HG03558 (cell line): Measurements from ENCODE around the gene LMO7.
"Not testable (repeated sequence)": the region's sequence is repeated elsewhere in the genome, so short reads cannot be mapped to it uniquely, and the experiment has no call there.

Experiments used
- ATAC-seq: cut with Tn5 transposase; IDR thresholded peaks from one replicate; pipeline ENCODE4 v1.9.1; 2021; ENCODE audit warnings: moderate number of reproducible peaks; ENCODE audit not compliant: unreplicated experiment; ENCODE audit errors: extremely low read depth

LMO7 gene

DNA sequence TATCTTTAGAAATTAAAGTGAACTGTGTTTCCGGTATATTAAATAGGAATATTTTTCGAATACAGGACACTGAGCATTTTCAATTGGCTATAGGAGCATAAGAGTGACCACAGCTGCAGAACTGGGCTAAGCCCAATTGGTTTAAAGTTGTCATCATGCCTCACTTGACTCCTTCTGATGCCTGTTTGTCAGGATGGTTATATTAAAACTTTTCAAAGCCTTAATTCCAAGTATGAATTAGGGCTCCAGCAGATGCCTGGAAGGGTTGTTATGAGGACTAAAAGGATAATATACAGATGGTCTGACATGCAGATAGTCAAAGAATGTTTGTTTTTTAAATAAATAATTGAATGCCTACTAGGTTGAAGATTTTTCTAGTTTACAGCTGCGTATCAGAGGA is 100.0 kb downstream of the LMO7 start:
- ATAC-seq, result no peak

DNA sequence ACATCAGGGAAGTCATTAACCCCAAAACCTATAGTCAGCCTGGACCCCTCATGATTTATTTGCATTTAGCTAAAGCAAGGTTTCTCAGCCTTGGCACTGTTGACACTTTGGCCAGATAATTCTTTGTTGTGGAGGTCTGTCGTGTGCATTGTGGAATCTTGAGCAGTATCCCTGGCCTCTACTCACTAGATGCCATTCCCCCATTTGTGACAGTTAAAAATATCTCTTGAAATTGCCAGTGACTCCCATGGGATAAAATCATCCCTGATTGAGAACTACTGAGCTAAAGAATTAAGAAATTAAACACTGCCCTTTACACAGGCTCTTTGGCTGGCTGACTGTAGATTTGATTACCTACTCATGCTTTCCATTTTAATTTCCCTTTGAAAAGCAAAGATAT is 102.7 kb downstream of the LMO7 start:
- no peak for ATAC-seq

DNA sequence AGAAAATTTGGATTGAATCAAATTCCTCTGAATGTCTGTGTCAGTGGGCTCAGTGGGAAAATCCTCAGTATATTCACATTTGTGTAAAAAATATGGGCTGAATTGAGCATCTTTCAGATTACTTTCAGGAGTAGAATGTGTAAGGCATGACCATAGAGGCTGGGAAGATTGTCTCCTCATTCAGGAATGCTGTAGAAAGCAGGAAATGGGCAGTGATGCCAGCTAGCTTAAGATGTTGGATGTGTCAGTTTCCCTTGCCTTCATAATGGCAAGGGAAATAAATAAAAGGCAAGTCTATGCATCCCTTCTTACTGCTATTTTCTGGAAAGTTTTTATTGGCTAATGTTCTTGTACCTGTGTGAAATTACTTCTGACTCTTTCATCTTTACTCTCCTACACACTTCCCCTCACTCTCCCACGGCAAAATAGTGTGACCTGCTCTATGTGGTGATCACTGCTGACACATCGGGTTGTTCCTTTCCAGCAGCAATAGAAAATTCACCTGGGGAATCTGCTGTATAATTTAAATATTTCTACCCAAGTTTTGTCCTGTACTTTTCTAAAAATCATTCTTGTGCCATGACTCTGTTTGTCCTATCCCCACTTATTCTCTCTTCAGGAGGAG is 103.2 kb downstream of the LMO7 start:
- ATAC-seq, result no peak

DNA sequence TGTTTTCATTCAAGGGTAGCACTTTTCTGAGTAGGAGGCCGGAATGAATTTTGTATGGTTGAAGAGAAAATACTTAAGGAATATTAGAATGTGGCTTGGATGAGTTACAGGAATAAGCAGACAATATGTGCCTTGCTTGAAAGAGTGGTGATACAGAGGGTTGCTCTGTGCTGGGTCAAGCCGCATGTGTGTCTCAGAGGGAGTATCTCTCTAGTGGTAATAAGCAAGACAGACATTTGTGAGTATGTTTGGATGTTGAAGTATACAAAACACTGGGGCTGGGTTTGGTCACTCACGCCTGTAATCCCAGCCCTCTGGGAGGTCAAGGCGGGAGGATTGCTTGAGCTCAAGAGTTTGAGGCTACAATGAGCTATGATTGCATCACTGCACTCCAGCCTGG is 103.9 kb downstream of the LMO7 start:
- ATAC-seq, result no peak

DNA sequence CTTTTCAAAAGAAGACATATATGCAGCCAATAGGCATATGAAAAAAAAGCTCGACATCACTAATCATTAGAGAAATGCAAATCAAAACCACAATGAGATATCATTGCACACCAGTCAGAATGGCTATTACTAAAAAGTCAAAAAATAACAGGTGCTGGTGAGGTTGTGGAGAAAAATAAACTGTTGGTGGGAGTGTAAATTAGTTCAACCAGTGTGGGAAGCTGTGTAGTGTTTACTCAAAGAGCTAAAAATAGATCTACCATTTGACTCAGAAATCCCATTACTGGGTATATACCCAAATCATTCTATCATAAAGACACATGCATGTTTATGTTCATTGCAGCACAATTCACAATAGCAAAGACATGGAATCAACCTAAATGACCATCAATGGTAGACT is 106.9 kb downstream of the LMO7 start:
- ATAC-seq, result not testable (repeated sequence)

DNA sequence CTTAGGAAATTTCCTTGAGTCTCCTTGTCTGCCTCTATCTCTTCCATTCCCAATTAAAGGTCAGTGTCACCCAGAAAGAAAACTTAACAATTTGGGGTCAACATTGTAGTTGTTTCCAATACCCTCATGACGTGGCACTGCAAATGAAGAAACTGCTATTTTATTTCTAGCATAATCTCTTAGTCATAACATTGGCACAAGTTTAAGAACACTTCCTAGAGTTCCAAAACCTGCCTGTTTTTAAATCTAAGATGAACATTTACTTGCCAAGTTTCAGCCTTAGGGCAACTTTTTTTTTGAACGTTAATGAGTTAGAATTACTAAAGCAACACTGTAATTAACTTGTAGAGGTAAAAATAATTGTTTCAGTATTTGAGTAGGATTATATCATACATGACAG is 108.0 kb downstream of the LMO7 start:
- ATAC-seq, result no peak

DNA sequence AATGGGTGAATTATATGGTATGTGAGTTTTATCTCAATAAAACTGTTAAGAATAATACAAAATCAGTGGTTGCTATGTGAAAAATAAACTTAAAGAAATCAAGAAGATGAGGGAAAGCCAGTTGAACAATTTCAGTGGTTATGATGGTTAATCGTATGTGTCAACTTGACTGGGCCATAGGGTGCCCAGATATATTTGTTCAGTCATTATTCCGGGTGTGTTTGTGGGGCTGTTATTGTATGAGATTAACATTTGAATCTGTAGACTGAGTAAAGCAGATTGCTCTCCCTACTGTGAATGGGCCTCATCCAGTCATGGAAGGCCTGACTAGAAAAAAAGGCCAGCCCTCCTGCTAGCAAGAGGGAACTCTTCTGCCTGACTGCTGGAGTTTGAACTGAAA is 109.3 kb downstream of the LMO7 start:
- ATAC-seq, result no peak

DNA sequence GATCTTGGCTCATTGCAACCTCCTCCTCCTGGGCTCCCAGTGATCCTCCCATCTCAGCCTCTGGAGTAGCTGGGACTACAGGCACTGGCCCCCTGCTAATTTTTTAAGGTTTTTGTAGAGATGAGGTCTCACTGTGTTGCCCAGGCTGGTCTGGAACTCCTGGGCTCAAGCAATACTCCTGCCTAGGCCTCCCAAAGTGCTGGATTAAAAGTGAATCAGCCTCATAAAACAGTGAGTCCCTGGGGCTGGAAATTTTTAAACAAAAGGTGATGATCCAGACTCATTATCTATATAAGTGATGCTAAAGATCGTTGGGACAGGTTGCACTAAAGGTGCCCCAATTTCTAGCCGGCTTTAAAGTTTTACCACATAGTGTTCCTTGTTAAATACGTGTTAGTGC is 112.7 kb downstream of the LMO7 start:
- no peak for ATAC-seq

DNA sequence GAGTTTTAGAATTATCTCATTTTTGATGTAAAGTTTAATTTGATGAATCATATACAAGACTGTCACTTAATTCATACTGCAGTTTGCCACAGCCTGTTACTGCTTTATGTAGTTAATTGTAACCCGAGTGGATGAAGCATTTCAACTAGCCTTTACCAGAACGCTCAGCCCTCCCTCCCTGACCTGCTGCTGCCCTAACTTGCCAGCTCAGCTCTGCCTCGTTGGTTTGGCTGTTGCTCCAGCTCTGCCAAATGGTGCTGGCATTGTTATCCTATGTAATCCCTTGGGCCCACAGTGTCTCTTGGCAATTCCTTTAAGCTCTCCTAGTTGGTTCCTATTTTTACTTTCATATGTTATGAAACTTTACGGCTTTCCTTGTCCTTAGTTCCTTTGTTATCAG is 113.3 kb downstream of the LMO7 start:
- no peak for ATAC-seq

DNA sequence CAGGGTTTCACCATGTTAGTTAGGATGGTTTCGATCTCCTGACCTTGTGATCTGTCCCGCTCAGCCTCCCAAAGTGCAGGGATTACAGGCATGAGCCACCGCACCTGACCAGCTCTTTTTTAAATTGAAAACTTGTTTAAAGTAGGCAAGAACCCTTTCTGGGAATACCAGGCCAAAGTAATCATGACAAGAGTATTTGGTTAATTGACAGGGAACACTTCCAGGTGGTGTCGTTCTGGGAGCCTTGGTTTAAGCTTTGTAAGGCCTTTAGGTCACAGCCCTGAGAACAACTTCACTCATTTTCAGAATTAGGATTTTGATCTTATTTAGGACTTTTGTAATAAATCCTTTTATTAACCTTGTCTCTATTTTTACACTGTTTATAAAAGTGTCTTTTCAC is 115.2 kb downstream of the LMO7 start:
- no peak for ATAC-seq

DNA sequence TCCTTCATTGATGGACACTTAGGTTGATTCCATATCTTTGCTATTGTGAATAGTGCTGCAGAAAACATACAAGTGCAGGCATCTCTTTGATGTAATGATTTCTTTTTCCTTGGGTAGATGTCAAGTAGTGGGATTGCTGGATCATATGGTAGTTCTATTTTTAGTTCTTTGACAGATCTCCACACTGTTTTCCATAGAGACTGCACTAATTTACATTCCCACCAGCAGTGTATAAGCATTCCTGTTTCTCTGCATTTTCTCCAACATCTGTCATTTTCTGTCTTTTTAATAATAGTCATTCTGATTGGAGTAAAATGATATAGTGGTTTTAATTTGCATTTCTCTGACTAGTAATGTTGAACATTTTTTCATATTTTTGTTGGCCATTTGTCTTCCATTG is 116.7 kb downstream of the LMO7 start:
- no peak for ATAC-seq

DNA sequence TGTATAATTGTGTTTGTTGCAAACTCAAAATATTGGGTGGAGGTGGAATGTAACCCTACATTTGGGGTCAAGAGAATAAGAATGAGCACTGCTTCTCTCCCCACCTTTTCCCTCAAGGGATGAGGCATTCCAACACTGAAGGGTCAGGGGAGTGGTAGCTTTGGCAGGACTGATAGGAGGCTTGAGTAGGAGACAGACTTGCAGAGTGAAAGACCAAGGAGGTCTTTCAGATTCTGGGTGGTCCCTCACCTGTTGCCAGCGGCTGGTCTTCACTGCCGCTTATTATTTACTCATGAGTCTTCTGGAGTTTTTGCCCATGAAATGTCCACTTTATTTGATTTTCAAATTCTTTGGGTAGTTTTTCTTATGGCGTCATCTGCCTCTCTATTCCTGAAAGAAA is 118.8 kb downstream of the LMO7 start:
- ATAC-seq, result no peak

DNA sequence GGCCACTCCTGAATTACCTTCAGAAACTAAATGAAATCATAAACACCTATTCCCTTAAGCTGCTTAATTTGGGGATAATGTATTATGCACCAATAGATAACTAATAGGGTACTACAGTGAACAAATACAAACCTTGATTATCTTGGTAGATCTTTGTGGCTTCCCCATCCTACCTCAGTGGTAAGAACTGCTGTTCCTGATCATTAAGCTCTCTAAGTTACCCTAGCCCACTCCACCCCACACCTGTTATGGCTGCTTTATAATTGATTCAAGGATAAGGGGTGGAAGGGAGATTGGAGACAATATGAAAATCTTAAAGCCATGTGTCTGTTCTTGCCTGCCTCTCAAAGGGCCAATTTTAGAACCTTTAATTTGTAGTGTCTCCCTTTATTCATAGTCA is 121.2 kb downstream of the LMO7 start:
- ATAC-seq, result no peak

DNA sequence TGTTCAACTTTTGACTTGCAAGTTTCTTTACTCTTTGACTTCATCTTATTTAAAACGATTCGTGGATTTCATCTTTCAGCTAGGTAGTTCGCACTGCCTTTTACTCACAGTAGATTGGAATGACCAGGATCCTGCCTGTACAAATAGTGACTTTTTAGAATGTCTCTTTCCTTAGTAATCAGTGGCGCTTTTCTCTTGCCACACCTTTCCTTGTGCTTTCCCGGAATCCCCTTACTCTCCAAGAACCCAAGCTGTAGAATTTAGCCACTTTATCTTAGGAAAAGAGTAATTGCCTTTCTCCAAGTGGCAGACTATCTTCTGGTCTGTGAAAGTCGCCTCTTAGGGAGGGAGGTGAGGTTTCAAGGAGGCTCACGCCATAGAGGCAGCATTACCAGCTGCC is 123.4 kb downstream of the LMO7 start:
- ATAC-seq, result no peak

DNA sequence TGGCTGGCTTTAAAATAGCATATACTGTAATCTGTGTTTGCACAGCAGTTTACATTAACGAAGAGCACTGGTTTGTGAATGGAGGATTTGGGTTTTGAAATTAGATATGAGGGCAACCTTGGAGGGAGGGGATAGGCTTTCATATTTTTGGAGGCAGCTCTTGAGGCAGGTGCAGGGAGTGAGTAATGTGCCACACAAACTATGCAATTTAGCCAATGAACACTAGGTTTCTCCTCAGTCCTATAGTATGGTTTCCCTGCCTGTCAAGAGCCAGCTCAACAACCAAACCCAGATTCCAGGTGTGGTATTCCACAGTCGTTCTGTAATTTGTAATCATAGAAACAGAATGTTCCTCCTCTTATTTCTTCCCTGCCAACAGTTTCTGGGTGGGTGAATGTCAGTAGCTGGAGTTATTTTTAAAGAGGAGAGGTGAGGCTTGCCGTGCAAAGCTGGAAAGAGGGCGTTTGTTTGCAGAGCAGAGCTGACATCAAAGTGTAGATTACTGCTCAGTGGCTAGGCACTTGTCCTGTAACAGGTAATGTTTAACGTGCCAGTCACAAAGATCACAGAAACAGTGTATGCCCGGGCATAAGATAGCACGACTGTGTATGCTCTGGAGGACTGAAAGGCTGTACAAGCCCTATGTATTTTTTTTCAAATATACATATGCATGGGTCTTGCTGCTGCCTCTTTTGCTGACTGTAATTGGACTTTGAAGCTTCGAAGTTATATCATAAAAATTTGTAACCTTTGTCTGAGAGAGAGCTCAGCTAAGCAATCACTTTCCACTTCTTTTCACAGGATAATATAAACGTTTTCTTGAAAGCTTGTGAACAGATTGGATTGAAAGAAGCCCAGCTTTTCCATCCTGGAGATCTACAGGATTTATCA is 124.2 kb downstream of the LMO7 start:
- ATAC-seq, result no peak

DNA sequence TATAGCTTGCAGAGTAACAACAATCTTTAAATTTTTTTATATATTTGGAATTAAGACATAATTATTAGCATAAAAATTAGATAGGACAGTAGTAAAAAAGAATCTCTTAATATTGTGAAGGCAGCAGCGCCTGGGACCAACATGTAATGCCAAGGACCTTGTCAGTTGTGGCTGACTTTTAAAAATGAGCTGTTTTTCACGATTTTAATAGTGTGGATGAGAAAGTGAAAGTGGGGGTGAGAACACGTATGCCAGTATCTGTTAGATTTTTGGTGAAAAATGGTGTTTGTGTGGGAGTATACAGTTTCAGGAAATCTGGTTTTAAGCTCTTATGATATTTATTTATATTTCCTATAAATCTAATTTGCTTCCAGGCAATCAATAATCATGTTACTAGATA is 125.2 kb downstream of the LMO7 start:
- ATAC-seq, result no peak

DNA sequence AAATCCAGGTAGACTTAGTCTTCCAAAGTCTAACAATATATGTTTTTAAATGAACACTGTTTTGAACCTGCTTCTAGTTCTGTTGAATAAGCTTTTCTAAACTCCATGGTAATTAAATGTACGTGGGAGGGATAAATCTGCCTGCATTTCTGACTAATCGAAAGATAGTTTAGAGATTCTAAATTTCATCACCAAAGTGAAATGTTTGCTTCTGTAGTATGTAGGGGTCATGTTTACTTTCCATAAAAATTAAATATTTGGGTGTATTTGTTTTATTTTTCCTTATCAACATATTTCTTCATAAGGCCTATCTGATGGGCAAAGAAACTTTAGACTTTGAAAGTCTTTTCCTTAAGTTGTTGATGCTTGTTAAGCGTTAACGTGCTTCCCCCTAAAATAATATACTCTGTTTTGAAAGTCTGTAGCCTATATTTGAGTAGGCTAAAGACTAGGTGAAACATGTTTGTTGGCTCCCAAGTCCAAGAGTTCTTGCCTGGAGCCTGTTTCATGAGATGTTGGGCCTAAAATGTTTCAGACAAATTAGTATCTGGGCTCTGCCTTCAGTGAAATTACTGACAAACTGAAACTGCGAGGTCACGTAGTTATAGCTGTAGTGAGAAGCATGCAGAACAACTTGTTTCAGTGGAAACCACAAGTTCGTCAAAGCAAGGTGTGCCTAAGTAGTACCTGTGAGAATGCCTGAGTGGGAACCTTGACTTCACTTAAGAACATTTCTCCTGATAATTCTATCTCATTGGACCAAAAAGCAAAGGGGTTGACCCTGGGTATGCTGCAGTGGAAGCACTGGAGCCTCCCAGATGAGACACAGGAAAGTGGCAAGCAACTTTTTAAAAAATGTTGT is 126.2 kb downstream of the LMO7 start:
- ATAC-seq, result peak; percentile 93

DNA sequence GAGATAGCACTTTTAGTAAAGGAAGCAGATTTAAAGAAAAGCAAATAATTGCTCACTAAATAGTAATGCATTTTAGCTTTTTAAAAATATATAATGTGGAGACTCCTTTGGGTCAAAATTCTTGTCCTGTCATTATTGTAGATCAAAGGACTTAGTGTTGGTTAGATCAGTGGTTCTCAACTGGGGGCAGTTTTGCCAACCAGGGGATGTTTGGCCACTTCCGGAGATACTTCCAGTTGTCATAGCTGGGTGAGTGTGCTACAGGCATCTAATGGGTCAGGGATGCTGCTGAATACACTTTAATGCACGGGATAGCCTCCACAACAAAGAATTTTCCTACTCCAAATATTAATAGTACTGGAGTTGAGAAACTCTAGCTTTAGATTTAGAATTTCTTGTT is 126.8 kb downstream of the LMO7 start:
- ATAC-seq, result no peak

DNA sequence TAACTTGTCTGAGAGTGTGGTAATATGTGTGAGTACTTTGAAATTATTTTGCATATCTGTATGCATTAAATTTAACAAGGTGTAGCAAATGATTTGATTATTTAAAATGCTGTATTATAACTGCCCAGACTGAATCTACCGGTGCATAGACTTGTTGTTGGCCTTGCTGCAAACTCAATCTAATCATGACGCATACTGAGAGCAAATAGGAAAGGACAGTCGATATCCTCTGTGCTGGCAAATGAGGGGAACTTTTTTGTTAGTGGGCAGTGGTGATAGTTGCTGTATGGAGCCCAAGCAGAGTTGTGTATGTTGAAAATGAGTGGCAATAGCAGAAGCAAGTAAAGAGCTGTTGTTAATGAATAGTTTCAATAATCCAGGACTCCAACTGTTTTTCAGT is 127.4 kb downstream of the LMO7 start:
- ATAC-seq, result no peak

DNA sequence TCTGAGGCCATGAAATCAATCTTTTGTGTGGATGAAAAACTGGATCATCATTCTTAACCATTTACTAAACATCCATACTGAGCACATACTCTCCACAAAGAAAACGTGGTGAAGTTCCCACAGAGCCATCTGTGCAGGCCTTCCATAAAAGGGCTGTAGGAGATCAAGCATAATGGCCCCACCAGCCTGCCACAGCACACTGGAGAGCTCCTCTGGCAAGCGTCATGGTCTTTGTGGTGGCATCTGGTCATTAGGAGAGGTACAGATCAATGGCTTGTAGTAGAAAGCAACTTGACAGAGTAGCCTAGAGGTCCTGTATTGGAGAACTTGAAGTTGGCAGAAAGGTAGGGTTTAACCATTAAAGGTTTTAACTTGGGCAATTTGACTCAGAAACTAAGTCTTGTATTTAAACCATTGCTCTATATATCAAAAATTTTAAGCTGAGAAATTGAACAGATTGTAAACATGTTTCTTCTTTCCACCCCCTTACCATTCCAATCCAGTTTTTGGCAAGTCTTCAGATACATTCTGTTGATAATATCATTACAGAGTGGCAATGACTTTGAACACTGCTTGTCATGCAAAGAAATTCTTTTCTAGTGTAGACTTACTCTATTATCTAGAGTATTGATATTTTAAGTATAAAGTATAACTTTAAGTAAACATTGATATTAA is 128.3 kb downstream of the LMO7 start:
- ATAC-seq, result no peak

DNA sequence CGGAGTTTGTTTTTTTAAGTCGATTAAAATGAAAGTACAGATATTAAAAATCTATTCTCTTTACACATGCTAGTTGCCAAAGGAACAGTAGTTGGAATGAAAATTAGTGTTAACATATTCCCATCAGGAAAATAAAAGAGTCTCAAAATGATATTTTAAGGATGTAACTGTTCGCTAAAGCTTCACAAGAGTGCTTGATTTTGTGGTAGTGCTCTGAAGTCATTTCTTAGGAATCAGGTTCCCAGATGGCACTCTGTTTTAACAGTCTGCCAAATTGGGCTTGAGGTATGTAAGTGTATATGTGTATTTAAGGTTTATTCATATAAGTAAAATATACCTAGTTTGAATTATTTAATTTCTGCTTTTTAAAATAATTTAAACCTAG is 128.8 kb downstream of the LMO7 start:
- no peak for ATAC-seq
